Nucleus accumbens (tissue), 56 donors: ENCODE measurements around the gene ZEB2.

Experiments
- DNase-seq, 56 donors: peaks; one replicate each; lab custom pipeline; 2025; lab: John Stamatoyannopoulos, UW

The ZEB2 gene

GRCh38 chr2:144402251-144402650, 117.7 kb downstream of the ZEB2 start:
- peak in 9 of 56 donors; percentile 7 to 38 (median 19) for DNase-seq

DNA sequence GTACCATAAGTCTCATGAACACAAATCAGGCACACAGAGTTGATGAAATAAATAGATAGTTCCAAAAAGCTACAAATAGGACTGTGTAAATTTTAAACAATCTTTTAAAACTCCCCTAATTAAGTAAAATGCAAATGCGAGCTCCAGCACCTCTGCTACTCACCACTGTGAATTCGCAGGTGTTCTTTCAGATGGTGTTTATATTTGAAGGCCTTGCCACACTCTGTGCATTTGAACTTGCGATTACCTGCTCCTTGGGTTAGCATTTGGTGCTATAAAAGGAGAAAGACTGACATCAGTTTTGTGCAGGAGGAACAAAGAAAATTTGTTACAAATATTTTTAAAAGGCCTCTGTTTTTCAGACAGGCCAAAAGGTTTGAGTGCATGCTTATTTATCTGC, 118.9 kb downstream of the ZEB2 start:
- DNase-seq, result no peak

DNA sequence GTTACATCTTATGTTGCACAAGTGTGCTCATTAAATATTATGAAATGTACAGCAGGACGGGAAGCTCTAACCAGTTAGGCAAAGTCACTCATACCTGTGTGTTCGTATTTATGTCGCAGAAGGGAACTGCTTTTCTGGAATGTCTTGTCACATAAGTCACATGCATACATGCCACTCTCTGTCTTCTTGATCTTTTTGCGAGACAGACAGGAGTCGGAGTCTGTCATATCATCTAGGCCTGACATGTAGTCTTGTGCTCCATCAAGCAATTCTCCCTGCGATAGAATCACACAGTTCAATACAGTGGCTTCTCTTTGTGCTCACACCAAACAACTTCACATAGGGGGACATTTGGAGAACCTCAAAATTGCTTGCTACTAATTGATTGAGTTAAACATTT, 123.6 kb downstream of the ZEB2 start:
- DNase-seq, result no peak

DNA sequence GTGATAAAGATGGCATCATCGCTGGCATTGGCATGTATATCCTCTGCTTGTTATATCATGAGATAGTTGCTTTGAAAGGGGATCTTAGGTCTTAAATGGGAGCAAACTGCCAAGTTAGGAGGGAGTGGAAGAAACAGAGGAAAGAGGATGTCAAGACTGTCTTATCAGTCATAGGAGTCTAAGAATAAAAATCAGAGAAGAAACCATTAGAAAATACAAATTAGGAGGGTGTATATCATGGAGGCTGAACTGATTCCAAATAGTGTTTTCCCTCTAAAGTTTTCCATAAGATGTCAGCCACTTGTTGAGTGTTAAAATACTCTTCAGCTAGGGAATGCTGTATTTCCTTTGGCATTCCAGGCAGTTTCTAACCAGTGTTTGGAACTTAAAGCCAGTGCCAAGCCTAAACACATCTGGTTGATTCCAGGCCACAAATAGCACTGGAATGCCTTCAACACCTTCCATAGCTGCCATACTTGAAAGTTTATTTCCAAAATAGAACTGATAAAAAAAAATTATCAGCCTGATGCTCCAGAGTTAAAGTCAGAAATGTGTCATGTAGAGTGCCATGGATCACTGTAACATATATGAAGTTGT, 129.4 kb downstream of the ZEB2 start:
- no peak for DNase-seq

- no peak for DNase-seq
Observed at GRCh38 chr2:144389930-144390311, 130.0 kb downstream of the ZEB2 start.

DNA sequence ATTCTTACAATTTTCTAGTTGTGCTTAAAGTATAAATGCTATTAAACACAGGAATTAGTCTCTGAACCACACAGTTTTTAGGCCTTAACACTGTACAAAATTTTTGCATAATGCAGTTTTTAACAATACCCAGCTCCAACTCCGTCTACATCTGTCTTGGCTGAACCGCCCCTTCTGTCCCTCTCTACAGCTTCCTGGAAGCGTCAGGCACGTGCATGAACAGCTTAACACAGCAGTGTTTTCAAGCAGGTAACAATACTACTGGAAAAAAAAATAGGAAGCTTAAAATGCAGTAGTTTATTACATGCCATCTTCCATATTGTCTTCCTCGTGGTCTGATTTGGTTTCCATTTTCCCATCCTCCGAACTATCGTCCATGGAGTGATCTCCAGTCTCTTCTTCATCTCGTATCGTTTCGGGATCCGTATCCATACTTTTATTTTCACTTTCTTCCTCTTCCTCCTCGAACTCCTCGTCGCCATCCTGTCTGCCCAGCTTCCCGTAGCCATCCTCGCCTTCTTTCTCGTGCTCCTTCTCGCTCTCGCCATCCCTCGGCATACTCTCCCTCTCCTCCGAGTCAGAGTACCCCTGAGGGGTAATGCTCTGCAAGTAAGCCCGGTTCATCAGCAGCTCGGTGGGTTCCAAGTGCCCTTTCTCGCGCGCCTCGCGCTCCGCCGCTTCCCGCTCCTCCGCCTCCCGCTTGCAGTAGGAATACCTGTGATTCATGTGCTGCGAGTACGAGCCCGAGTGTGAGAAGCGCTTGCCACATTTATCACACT, 130.6 kb downstream of the ZEB2 start:
- DNase-seq, result no peak

GRCh38 chr2:144385381-144385780, 134.5 kb downstream of the ZEB2 start:
- no peak for DNase-seq

DNA sequence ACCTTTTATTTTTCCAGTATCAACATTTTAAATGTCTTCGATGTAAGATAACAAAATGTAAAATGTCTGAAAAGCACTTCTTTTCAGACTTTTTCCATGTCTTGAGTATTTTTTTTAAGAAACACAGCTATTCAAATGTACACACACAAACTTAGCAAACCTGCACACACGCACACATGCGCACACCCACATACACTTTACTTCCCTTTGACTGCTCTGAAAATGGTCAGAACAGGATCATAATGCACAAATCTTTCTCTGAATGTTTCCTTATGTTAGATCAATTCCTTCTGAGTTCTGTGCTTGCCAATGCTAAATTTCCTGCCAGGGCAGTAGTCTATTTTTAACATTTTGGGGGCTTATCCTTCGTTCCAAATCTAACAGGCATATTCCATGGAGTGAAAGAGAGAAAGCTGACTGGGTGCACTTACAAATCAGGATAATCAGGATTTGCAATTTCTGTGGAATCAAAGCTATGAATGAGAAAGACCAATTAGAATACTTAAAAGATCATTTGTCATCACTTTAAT, 136.3 kb downstream of the ZEB2 start:
- no peak for DNase-seq

DNA sequence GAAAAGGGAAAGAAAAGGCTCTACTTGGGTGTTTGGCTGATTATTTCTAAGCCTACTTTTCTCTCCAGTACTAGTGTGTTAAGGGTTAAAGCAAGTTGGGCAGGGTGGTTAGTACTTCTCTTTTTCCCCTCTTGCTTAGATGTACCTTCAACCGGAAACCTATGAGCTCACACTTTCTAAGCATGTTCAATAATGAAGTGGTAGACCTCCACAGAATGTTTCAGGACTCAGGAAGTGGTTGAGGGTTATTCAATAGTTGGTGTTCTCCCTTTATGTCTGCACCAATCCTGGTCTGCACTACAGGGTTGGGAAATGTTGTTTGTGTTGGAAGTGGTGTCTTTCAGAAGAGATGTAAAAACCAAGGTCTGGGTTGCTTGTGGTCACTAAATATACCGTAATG, 137.1 kb downstream of the ZEB2 start:
- no peak for DNase-seq

DNA sequence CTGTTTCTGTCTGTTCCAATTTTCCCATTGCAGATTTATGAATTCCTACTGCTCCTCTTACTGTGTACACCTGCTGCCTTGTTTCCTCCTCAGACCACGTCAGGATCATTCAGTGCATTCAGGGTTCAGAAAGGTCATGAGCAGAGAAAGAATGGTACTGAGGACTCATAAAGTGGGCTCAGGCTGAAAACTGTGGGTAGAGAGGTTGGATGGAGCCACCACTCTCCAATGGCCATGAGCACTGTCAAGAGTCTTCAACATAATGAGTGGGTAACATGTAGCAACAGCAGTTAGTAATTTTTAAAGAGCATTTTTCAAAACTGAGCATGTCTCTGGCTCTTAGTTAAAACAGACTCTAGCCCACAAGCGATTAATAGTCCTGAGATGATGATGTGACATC, 138.2 kb downstream of the ZEB2 start:
- DNase-seq, result no peak

DNA sequence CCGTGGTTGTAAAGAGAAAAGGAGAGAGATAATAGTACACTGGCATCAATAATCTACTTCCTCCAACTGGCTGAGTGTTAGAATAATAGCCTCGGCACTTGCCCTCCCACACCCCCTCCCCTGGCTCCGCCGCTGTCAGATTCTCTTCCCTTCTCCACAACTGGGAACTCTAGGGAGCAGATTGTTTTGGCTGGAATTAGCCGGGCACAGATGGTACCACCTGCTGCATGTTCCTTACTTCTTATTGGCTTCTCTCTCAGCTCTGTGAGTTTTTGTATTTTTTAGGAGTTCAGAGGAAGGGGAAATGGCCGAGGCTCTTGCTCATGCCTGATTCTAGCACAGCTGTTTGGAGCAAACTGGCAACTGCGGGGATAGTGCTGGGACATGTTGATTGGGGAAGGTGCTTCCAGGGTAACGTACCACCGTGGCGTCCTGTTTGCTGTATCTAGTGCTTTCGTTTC, 140.0 kb downstream of the ZEB2 start:
- peak in 9 of 56 donors; percentile 18 to 61 (median 38) for DNase-seq

- no peak for DNase-seq
Observed at GRCh38 chr2:144378551-144378950, 141.4 kb downstream of the ZEB2 start.

DNA sequence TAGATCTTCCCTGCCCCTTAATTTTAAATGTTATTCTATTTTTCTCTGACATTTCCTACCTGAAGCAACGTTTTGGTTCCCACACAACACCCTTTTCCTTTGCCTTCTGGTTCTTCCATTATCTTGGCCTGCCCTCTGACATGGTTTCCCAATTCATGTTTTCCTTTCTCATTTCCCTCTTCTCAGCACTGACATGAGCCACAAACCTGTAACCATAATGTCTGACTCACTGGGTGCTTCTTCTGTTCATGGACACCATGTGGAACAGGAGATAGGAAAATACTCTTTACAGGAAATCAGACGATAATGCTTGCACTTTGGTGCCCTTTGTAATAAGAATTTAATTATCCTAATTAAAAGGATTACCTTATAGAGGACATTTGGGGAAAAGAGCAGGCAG, 142.0 kb downstream of the ZEB2 start:
- no peak for DNase-seq

GRCh38 chr2:144376926-144377325, 143.0 kb downstream of the ZEB2 start:
- no peak for DNase-seq

GRCh38 chr2:144376460-144376859, 143.5 kb downstream of the ZEB2 start:
- no peak for DNase-seq

DNA sequence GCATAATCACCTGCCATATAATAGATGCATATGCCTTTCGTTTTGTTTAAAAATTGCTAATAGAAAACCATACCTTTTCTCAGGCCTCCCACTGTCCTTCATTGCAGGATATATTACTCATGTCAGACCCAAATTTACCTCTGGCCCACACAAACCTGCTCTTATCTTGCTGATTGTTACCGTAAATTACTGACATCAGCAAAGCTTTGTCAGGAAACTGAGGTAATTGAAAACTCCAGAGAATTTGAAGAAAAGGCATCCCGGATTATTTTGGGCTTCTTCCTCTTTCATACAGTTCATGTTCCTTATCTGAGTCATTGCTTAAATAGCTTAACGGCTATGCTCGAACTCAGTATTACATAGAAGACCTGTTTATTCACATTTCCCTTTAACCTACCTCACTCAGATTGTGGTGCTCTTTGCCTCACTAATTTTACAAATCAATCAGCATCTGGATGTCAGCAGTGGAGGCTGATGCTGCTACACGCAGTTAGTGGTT, 145.7 kb downstream of the ZEB2 start:
- DNase-seq, result no peak

GRCh38 chr2:144372410-144373080, 147.4 kb downstream of the ZEB2 start:
- peak in 3 of 56 donors; percentile 5 to 16 (median 13) for DNase-seq

DNA sequence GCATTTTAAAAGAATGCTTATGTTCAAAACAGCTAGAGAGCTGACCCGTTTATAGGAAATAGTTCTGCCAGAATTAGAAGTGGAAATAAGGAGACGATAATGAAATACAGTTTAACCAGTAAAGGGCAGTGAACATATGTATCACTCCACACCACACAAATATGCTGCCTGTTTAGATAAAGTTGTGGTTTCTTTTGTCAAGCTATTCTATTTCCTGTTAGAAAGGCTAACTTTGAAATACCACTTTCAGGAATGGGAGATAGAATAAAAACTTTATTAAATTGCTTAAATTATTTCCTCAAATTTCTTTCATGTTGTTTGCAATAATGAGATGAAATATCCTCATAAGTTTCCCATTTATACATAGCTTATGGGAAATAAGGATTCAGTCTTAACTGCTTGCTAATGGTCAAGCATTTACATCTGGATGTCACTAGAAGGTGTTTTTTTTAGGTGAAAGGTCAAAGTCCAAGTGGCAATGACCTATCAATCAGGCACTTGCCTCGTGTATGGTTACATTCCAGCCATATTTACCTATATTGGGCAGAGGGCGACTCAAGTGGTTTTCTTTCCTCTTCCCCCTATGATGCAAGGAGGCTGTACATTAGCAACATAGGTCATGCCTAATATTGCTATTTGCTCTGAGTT, 148.9 kb downstream of the ZEB2 start:
- no peak for DNase-seq

GRCh38 chr2:144369416-144369815, 150.5 kb downstream of the ZEB2 start:
- DNase-seq, result no peak

- no peak for DNase-seq
Observed at GRCh38 chr2:144366825-144367429, 153.0 kb downstream of the ZEB2 start.
